ENCODE measurements around the gene BDNF. TPM values are rescaled to one million over a fixed set of nuclear protein-coding genes. Genes with fewer than 3 reads are reported as not detected.

Gene BDNF
- total RNA-seq, 1 donor from 2014 or later, result 4.8 TPM

DNA sequence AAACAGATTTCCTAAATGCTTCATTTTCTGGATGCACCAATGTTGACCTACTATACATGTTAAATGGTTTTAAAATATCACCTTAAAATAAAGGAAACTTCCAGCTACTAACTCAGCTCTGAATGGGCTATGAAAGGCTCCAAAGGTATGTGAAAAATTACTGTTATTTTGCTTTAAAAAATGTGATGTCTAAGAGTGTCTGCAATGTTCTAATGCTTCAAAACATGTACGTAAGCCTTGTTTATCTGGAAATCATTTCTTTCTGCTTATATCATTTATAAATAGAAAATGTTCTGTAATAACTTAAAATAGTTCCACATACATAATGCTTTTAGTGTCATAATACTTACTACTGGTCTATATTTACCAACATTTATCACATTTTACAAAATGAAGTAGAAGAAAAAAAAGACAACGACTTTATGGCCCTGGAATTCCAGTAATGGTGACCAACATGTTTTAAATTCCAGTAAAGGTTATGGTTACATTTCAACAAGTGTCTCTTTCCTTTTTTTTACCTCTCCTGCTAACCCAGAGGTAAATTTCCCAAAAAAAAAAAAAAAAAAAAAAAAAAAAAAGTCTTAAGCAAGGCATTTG lies 2.5 kb downstream of the BDNF start:
- Histone ChIP-seq H3K27me3 (ENCODE audit: control insufficient read depth, insufficient read depth, low read length) (peaks cover 2% of the 10 kb centered on the region), H3K4me3 (ENCODE audit: low read depth, low read length) (no peak overlapping the region), H3K36me3 (ENCODE audit: control insufficient read depth, insufficient read depth, low read length) (no peaks in the 10 kb centered on the region)
- DNase-seq (ENCODE audit: low read depth), result no peak
- TF ChIP-seq, protein P1, sequence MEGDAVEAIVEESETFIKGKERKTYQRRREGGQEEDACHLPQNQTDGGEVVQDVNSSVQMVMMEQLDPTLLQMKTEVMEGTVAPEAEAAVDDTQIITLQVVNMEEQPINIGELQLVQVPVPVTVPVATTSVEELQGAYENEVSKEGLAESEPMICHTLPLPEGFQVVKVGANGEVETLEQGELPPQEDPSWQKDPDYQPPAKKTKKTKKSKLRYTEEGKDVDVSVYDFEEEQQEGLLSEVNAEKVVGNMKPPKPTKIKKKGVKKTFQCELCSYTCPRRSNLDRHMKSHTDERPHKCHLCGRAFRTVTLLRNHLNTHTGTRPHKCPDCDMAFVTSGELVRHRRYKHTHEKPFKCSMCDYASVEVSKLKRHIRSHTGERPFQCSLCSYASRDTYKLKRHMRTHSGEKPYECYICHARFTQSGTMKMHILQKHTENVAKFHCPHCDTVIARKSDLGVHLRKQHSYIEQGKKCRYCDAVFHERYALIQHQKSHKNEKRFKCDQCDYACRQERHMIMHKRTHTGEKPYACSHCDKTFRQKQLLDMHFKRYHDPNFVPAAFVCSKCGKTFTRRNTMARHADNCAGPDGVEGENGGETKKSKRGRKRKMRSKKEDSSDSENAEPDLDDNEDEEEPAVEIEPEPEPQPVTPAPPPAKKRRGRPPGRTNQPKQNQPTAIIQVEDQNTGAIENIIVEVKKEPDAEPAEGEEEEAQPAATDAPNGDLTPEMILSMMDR (IDR thresholded peaks at IDR 0.05; ENCODE audit: insufficient read depth, low read length, poor library complexity, severe bottlenecking), result no peak

DNA sequence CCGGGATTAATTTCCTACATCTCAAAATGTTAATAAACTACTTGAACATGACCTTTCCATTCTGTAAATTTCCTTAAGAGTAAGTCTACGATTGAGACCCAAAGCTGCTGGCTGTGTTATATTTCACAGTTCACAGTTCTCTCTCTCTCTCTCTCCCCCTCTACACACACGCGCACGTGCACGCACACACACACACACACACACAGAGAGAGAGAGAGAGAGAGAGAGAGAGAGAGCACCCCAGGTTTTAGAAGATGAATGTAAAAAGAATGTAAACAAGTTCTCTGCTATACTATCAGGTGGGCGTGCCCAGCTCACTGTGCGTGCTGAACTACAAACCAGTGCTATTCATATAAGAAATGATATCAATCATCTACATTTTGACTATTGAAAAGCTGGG lies 3.3 kb downstream of the BDNF start:
- no peak for DNase-seq (ENCODE audit: low read depth)
- Histone ChIP-seq H3K36me3 (ENCODE audit: control insufficient read depth, insufficient read depth, low read length) (no peaks in the 10 kb centered on the region), H3K4me3 (ENCODE audit: low read depth, low read length) (no peak overlapping the region), H3K27me3 (ENCODE audit: control insufficient read depth, insufficient read depth, low read length) (peaks cover 2% of the 10 kb centered on the region)
- TF ChIP-seq, protein P1 (IDR thresholded peaks at IDR 0.05; ENCODE audit: insufficient read depth, low read length, poor library complexity, severe bottlenecking), result no peak

DNA sequence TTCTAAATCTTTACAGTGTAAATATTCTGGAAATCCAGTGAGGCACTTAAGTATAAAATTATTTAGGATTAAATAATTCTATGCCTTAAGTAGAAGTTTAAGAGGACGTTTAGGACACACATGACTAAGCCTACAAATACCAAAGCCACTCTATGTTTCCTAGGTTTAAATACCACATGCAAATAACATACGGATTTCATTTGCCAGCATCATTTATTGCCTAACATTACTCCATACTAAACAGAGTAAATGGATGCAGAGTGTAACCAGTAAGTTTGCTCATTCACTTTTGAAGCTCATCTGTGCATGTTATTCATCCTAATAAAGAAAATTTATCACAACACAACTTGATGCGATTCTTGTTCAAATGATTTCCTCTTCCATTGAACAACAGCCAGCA lies 4.1 kb downstream of the BDNF start:
- peaks cover 2% of the 10 kb centered on the region for H3K27me3 ChIP-seq (ENCODE audit: control insufficient read depth, insufficient read depth, low read length)
- TF ChIP-seq, protein P1 (IDR thresholded peaks at IDR 0.05; ENCODE audit: insufficient read depth, low read length, poor library complexity, severe bottlenecking), result no peak
- DNase-seq (ENCODE audit: low read depth), result no peak
- no peak overlapping the region for H3K4me3 ChIP-seq (ENCODE audit: low read depth, low read length)
- H3K36me3 ChIP-seq (ENCODE audit: control insufficient read depth, insufficient read depth, low read length), result no peaks in the 10 kb centered on the region

DNA sequence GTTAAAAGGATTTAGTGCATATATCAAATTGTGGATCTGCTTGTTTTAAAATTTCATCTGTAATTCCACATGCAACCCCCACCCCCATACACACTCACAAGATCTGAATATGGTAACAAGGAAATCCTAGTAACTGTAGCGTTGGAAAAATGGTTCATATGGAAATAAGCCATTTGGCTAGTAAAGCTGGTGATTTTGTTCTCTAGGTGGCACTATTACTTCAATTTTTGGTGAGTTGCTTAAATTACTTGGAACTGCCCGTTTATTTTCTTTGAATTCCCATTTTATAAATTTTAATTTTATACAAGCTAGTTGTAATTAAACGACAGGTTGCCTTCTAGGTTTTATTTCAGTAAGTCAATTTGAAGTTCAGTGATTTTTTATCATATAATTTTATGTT lies 5.3 kb downstream of the BDNF start:
- H3K27me3 ChIP-seq (ENCODE audit: control insufficient read depth, insufficient read depth, low read length), result no peaks in the 10 kb centered on the region

DNA sequence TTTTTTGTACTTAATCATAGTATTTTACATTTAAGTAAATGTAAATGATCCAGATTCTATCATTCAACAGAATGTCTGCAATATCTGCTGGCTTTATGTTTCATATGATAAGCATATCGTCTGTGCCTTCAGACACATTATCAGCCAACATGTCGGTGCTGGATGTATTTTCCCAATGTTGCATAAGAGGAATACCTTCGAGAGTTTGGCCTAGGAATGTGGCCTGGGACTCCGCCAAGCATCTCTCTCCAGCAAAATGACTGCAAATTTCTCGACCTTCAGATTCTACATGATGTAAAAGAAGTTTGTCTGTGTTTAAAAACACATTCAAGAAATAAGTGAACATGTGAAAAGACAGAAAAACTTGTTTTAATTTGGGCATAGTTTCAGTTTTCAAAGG lies 6.9 kb downstream of the BDNF start:
- no peaks in the 10 kb centered on the region for H3K36me3 ChIP-seq (ENCODE audit: control insufficient read depth, insufficient read depth, low read length)
- H3K27me3 ChIP-seq (ENCODE audit: control insufficient read depth, insufficient read depth, low read length), result no peaks in the 10 kb centered on the region
- no peak for DNase-seq (ENCODE audit: low read depth)
- no peak overlapping the region for H3K4me3 ChIP-seq (ENCODE audit: low read depth, low read length)
- TF ChIP-seq, protein P1 (IDR thresholded peaks at IDR 0.05; ENCODE audit: insufficient read depth, low read length, poor library complexity, severe bottlenecking), result no peak

More for the DNA sequence above, 5.3 kb downstream of the BDNF start:
- Histone ChIP-seq H3K36me3 (ENCODE audit: control insufficient read depth, insufficient read depth, low read length) (no peaks in the 10 kb centered on the region), H3K4me3 (ENCODE audit: low read depth, low read length) (no peak overlapping the region)
- TF ChIP-seq, protein P1 (IDR thresholded peaks at IDR 0.05; ENCODE audit: insufficient read depth, low read length, poor library complexity, severe bottlenecking), result peak; percentile 46
- DNase-seq (ENCODE audit: low read depth), result no peak

DNA sequence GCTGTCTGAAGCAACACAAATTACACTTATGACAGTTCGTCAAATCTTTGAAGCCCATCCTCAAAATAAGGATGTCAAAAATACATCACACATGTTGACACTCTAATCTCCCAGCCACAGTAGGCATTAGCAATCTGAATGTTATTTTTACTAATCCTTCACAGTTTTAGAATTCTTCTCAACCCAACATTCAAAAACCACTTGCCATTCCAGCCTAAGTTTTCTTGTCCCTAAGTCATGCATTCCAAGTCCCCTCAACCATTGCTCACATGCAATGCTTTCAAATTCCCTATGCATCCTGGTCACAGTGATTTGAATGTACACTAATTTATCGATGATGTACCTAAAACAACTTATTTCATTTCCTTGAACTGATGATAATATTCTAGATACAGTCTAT lies 7.5 kb downstream of the BDNF start:
- Histone ChIP-seq H3K36me3 (ENCODE audit: control insufficient read depth, insufficient read depth, low read length) (no peaks in the 10 kb centered on the region), H3K4me3 (ENCODE audit: low read depth, low read length) (no peak overlapping the region), H3K27me3 (ENCODE audit: control insufficient read depth, insufficient read depth, low read length) (no peaks in the 10 kb centered on the region)
- no peak for DNase-seq (ENCODE audit: low read depth)
- TF ChIP-seq, protein P1 (IDR thresholded peaks at IDR 0.05; ENCODE audit: insufficient read depth, low read length, poor library complexity, severe bottlenecking), result no peak

Data from kidney epithelial cell (primary cell).